BLaER1 (cell line): ENCODE data around the gene ASAP3.

ENCODE experiments used
- H3K27ac ChIP-seq: shearing (Covaris generic); formaldehyde crosslinking; 2 replicates; pipeline ENCODE4 v1.8.1; 2022
- H3K27me3 ChIP-seq: shearing (Covaris generic); formaldehyde crosslinking; 2 replicates; pipeline ENCODE4 v1.8.1; 2022
- H3K36me3 ChIP-seq: shearing (Covaris generic); formaldehyde crosslinking; 2 replicates; pipeline ENCODE4 v1.8.1; 2022
- H3K4me1 ChIP-seq: shearing (Covaris generic); formaldehyde crosslinking; 2 replicates; pipeline ENCODE4 v1.8.1; 2022
- H3K4me2 ChIP-seq: shearing (Covaris generic); formaldehyde crosslinking; 2 replicates; pipeline ENCODE4 v1.8.1; 2022
- H3K4me3 ChIP-seq: shearing (Covaris generic); formaldehyde crosslinking; 2 replicates; pipeline ENCODE4 v1.8.1; 2022
- H3K9ac ChIP-seq: shearing (Covaris generic); formaldehyde crosslinking; 2 replicates; pipeline ENCODE4 v1.8.1; 2022
- H3K9me3 ChIP-seq: shearing (Covaris generic); formaldehyde crosslinking; 2 replicates; pipeline ENCODE4 v1.8.1; 2022
- H4K20me1 ChIP-seq: shearing (Covaris generic); formaldehyde crosslinking; 2 replicates; pipeline ENCODE4 v1.8.1; 2022
- Cebpa-rat ChIP-seq: shearing (Covaris generic); IDR thresholded peaks from 2 replicates; pipeline ENCODE4 v1.8.1; 2022

Gene ASAP3

GRCh38 chr1:23428136-23428905 lies 55.7 kb downstream of the ASAP3 start:
- H4K20me1 ChIP-seq = no peaks in the 10 kb centered on the region; the same call in 1 of the 2 replicates
- peaks cover 29% of the 10 kb centered on the region for H3K4me1 ChIP-seq
- peaks cover 37% of the 10 kb centered on the region for H3K27me3 ChIP-seq
- H3K4me3 ChIP-seq = no peak overlapping the region
- peak overlapping the region; percentile 51 for H3K4me2 ChIP-seq
- H3K9me3 ChIP-seq = no peaks in the 10 kb centered on the region
- peaks cover 22% of the 10 kb centered on the region for H3K36me3 ChIP-seq
- no peak overlapping the region for H3K27ac ChIP-seq
- H3K9ac ChIP-seq = no peak overlapping the region
- no peak for TF ChIP-seq Cebpa-rat

DNA sequence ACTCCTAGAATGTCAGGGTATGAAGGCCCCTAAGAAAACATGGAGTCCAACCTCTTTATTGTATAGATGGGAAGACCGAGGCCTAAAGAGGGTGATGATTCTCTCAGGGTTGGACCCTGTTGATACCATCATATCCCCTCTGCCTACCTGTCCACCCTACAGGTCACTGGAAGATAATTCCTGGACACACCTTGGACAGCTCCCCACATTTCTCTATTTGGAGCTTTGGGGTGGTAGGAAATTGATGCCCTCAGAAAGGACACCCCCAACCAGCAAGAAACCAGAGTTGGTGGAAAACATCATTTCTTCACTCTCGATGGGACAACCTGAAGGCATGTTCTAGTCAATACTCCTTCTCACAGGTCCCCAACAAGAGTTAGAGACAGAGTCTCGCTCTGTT lies 56.4 kb downstream of the ASAP3 start:
- no peak for TF ChIP-seq Cebpa-rat
- Histone ChIP-seq H3K9ac (no peak overlapping the region), H3K4me3 (no peak overlapping the region)

GRCh38 chr1:23426828-23427227 lies 57.2 kb downstream of the ASAP3 start:
- no peaks in the 10 kb centered on the region; the same call in 1 of the 2 replicates for H4K20me1 ChIP-seq

More for the DNA sequence above, 56.4 kb downstream of the ASAP3 start:
- peaks cover 45% of the 10 kb centered on the region for H3K27me3 ChIP-seq
- H3K36me3 ChIP-seq = peaks cover 15% of the 10 kb centered on the region
- H3K4me2 ChIP-seq = peak overlapping the region; percentile 51; the same call in 1 of the 2 replicates
- H3K4me1 ChIP-seq = peaks cover 33% of the 10 kb centered on the region
- no peaks in the 10 kb centered on the region for H3K9me3 ChIP-seq
- H4K20me1 ChIP-seq = no peaks in the 10 kb centered on the region; the same call in 1 of the 2 replicates
- no peak overlapping the region for H3K27ac ChIP-seq

DNA sequence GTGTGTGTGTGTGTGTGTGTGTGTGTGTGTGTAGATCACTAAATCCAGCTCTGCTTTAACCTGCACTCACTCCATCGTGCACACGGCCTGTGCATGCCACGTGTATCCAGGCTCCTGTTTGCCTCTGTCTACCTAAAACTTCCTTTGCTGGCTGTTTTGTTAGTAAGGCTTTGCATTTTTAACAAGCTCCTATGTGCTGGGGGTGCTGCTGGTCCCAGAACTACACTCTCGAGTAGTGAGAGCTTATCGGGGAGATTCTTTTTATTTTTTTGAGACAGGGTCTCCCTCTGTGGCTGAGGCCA lies 58.8 kb downstream of the ASAP3 start:
- TF ChIP-seq Cebpa-rat = no peak
- Histone ChIP-seq H3K4me3 (peak overlapping the region; percentile 65), H3K4me2 (peak overlapping the region; percentile 94), H4K20me1 (no peaks in the 10 kb centered on the region; the same call in 1 of the 2 replicates), H3K4me1 (peaks cover 37% of the 10 kb centered on the region), H3K9me3 (no peaks in the 10 kb centered on the region), H3K27ac (no peak overlapping the region), H3K27me3 (peaks cover 54% of the 10 kb centered on the region), H3K9ac (no peak overlapping the region), H3K36me3 (no peaks in the 10 kb centered on the region)

More at GRCh38 chr1:23426828-23427227, 57.2 kb downstream of the ASAP3 start:
- Histone ChIP-seq H3K4me1 (peaks cover 37% of the 10 kb centered on the region), H3K4me2 (no peak overlapping the region), H3K9ac (no peak overlapping the region), H3K36me3 (peaks cover 15% of the 10 kb centered on the region), H3K27me3 (peaks cover 52% of the 10 kb centered on the region), H3K27ac (no peak overlapping the region), H3K9me3 (no peaks in the 10 kb centered on the region), H3K4me3 (no peak overlapping the region)
- TF ChIP-seq Cebpa-rat = no peak

DNA sequence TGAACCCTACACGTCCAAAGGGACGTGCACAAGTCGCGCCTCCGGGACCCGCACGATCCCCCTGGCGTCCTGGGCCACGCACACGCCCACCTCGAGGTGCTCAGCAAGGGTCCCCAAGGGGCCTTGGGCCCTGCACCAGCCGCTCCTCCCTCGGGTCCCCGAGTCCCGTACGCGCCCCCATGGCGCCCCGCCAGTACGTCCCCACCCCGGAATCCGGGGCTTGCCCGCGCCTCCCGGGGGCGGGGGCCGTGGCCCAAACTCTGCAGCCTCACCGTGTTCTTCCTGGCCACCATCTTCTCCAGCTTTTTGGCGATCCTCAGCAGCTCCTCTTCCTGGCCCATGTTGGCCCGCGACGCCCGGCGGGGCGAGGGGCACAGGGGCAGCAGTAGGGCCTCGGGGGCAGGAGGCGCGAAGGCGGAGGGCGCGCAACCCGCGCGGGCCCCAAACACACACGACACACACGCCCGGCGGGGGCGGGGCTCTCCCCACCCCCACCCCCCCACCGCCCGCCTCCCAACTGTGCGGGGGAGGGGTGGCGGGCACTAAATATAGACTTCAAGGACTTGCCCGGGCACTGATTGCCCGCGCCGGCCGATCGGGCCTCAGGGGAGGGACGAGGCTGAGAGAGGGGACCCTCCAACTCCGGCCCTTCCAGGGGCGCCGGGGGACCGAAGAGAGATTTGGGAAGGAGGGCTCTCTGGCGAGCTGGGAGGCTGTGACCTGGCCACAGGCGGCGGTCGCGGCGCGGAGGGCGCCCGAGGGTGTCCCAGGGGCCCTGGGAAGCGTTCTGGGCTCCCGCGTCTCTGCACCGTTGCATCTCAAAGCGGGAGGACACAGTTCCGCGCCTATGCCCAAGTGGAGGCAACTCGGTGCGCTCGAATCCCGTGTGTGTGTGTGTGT lies 59.4 kb downstream of the ASAP3 start, which contains the start of gene TCEA3:
Gene TCEA3, minus strand, starts transcription at position 456 of the 900 bp plus-strand sequence. Its CDS starts 115 bp downstream, at position 341.
- TF ChIP-seq Cebpa-rat = no peak
- peaks cover 37% of the 10 kb centered on the region for H3K4me1 ChIP-seq
- H3K4me2 ChIP-seq = peak within 1 kb of the TSS; percentile 94
- no peak within 1 kb of the TSS for H3K27ac ChIP-seq
- no peaks in the 10 kb centered on the region; the same call in 1 of the 2 replicates for H4K20me1 ChIP-seq
- peak within 1 kb of the TSS; percentile 65 for H3K4me3 ChIP-seq
- H3K9me3 ChIP-seq = no peaks in the 10 kb centered on the region
- H3K36me3 ChIP-seq = no peaks in the 10 kb centered on the region
- H3K27me3 ChIP-seq = peaks cover 54% of the 10 kb centered on the region
- no peak within 1 kb of the TSS; the same call in 1 of the 2 replicates for H3K9ac ChIP-seq

DNA sequence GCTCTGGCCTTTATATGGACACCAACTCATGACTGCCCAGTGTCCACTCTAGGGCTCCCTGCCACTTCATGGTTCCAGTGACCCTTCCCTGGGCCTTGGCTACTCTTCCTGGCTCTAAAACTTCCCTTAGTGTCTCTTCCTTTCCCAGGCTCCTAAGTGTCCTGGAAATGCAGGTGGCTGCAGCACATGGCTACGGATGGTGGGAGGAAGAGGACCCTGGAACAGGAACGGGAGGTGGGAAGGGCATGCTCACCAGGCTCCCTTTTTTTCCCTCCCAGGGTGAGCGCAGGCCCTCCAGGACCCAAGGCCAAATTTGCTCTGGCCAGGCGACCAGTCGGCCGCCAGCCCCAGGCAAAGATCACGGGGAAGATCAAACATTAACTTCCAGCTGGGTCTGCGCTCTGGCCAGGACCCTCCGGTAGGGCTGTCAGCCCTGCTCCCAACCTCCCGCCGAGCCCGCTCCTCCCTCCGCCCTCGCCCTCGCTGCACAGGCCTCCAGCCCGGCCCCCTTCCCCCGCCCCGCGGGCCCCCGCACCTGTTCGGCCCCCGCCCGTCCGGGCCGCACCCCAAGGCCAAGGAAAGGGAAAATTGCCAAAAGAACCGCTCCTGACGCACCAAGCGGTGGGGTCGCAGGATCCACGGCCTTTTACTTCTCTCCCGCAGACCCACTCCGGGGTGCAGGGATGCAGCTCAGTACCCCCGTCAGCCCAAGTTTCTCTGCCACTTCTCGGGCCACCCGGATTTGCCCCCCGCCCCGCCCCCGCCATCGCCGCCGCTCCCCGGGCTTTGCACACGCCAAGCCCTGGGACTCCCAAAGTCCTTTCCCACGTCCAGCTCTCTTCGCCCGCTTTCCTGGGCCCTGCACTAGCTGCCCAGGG lies 60.3 kb downstream of the ASAP3 start:
- Histone ChIP-seq H4K20me1 (no peaks in the 10 kb centered on the region; the same call in 1 of the 2 replicates), H3K4me2 (peak overlapping the region; percentile 94), H3K9ac (no peak overlapping the region), H3K27ac (no peak overlapping the region), H3K36me3 (no peaks in the 10 kb centered on the region), H3K4me3 (peak overlapping the region; percentile 65), H3K4me1 (peaks cover 34% of the 10 kb centered on the region), H3K27me3 (peaks cover 54% of the 10 kb centered on the region), H3K9me3 (no peaks in the 10 kb centered on the region)
- no peak for TF ChIP-seq Cebpa-rat

DNA sequence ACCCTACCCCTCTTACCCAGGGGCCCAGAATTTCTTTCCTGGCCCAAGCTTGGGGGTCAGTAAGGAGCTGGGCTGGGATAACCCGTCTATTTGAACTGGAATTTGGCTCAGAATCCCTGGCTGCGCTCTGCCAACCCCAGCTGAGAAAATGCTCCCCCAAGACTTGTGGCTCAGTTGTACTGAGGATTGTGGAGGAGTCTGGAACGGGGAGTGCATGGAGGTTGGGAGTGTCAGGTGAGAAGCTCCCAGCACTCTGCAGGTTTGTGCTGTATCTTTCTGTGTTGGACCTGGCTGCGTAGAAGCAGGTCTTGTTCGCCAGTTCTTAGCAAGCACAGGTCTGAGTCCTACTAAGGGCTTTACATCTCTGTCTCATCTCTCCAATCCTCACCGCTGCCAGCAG lies 61.0 kb downstream of the ASAP3 start:
- Histone ChIP-seq H3K27me3 (peaks cover 54% of the 10 kb centered on the region), H3K4me2 (peak overlapping the region; percentile 40), H3K4me1 (peaks cover 26% of the 10 kb centered on the region), H3K9me3 (no peaks in the 10 kb centered on the region), H3K36me3 (no peaks in the 10 kb centered on the region), H3K27ac (no peak overlapping the region), H4K20me1 (no peaks in the 10 kb centered on the region; the same call in 1 of the 2 replicates), H3K4me3 (no peak overlapping the region), H3K9ac (no peak overlapping the region)
- no peak for TF ChIP-seq Cebpa-rat

GRCh38 chr1:23422241-23422877 lies 61.6 kb downstream of the ASAP3 start:
- H3K27me3 ChIP-seq = peaks cover 54% of the 10 kb centered on the region
- no peak overlapping the region for H3K9ac ChIP-seq
- no peak overlapping the region for H3K27ac ChIP-seq
- peak overlapping the region; percentile 40 for H3K4me2 ChIP-seq
- H3K4me3 ChIP-seq = no peak overlapping the region
- H3K9me3 ChIP-seq = no peaks in the 10 kb centered on the region
- peaks cover 25% of the 10 kb centered on the region for H3K4me1 ChIP-seq
- TF ChIP-seq Cebpa-rat = no peak
- H4K20me1 ChIP-seq = no peaks in the 10 kb centered on the region; the same call in 1 of the 2 replicates
- no peaks in the 10 kb centered on the region for H3K36me3 ChIP-seq
